Peyer's patch (tissue), 4 donors: ENCODE results near the gene PFN3.

Experiments
- CTCF ChIP-seq, 6 experiments: fragments of 450-650 bp in 4 of 6; fragments of 200-600 bp in 2 of 6; sonication (generic) in 1 of 6; IDR thresholded peaks; one replicate each; pipeline ENCODE4 v1.5.1; 2017 to 2019; ENCODE audit warnings: antibody characterized with exemption in 6 of 6, mild to moderate bottlenecking in 3 of 6, moderate library complexity in 1 of 6
- POLR2A ChIP-seq, 2 donors: fragments of 450-650 bp; IDR thresholded peaks; one replicate each; pipeline ENCODE4 v1.5.1; 2017; ENCODE audit warnings: antibody characterized with exemption in 2 of 2, mild to moderate bottlenecking in 2 of 2, moderate library complexity in 2 of 2

DNA sequence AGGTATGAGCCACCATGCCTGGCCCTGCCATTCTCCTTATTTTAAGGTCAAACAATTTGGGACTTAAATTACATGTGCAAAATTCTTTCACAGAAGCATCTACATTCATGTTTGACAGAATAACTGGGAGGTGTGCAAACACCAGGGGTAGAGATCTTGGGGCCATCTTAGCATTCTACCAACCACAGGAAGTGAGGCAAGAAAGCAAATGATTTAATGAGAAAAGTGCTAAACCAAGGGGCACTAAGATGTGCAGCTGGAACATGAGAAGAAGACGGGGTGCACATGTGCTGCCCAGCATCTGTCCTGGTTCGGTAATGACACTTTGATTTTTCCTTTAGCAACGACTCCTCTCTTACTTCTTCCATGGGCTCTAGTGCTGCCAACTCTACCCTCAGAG lies 10.1 kb upstream of the PFN3 start:
- TF ChIP-seq CTCF (IDR thresholded peaks at IDR 0.05), result no peak
- no peak for TF ChIP-seq POLR2A (IDR thresholded peaks at IDR 0.05)
